HepG2 (cell line): ENCODE data around the gene LRRC32. TPM values are rescaled to one million over a fixed set of nuclear protein-coding genes. Genes with fewer than 3 reads are reported as not detected.

Experiments
- ATAC-seq: fragments of 200-7000 bp; cut with Tn5 transposase; 3 replicates; pipeline ENCODE4 v1.9.1; 2020; ENCODE audit warnings: mild to moderate bottlenecking, moderate library complexity
- BruUV-seq: library from RNA; stranded (reverse); fragments of 400-500 nt; replicated peaks from 2 replicates; lab custom pipeline; 2021; lab: Mats Ljungman, UMichigan
- CTCF ChIA-PET: fragments of 300-600 bp; formaldehyde crosslinking; extraction: SDS; loops from one replicate; lab custom pipeline; 2021; ENCODE audit warnings: low total read pairs, inconsistent platforms, low intra/inter-chr PET ratio; lab: Yijun Ruan, JAX
- POLR2A ChIA-PET: fragments of 350-600 bp; sonication (Branson Sonifier 250); formaldehyde crosslinking; loops from one replicate; lab custom pipeline; 2020; ENCODE audit warnings: antibody characterized with exemption, inconsistent platforms; lab: Yijun Ruan, JAX
- DNase-seq: peaks from one replicate; pipeline ENCODE4 v3.0.0-alpha.2; 2015; ENCODE audit warnings: low spot score
- FAIRE-seq: peaks from 3 replicates; lab custom pipeline; 2011; peaks lifted over from hg19 to GRCh38; lab: Jason Lieb, UNC
- H2AFZ ChIP-seq: one replicate; pipeline ENCODE4 v1.6.1; 2011; ENCODE audit warnings: low read length, inconsistent platforms
- H3K27ac ChIP-seq: fragments of 300-600 bp; 3 replicates; pipeline ENCODE4 v1.8.0; 2011; ENCODE audit warnings: mixed run types, mild to moderate bottlenecking, mixed read lengths, low read length, inconsistent platforms; ENCODE audit not compliant: insufficient read depth; ENCODE audit errors: extremely low read length
- H3K27me3 ChIP-seq, 2 experiments: fragments of 200-600 bp in 1 of 2; 2 replicates in 1 of 2; 3 replicates in 1 of 2; pipeline versions ENCODE4 v1.6.0 to v1.8.0; 2011; ENCODE audit warnings: low read length in 2 of 2, mild to moderate bottlenecking in 2 of 2, moderate library complexity in 2 of 2, inconsistent platforms in 1 of 2; ENCODE audit not compliant: insufficient read depth in 2 of 2, control insufficient read depth in 1 of 2
- H3K36me3 ChIP-seq, 2 experiments: fragments of 200-600 bp in 1 of 2; replicated peaks in 1 of 2; 2 replicates in 1 of 2; 3 replicates in 1 of 2; pipeline versions ENCODE4 v1.5.1 to v1.8.0; 2011; ENCODE audit warnings: low read length in 2 of 2, inconsistent platforms in 1 of 2; ENCODE audit not compliant: insufficient read depth in 2 of 2, control insufficient read depth in 1 of 2
- H3K4me1 ChIP-seq: 2 replicates; pipeline ENCODE4 v1.5.1; 2012; ENCODE audit warnings: low read length, inconsistent platforms; ENCODE audit not compliant: insufficient read depth
- H3K4me2 ChIP-seq: 2 replicates; pipeline ENCODE4 v1.6.0; 2011; ENCODE audit warnings: low read depth, low read length, inconsistent platforms
- H3K4me3 ChIP-seq, 3 experiments: fragments of 200-600 bp in 1 of 3; sonication (generic), shearing (Covaris generic) in 1 of 3; replicated peaks in 1 of 3; 2 replicates each; pipeline ENCODE4 v1.5.1; 2011 to 2016; ENCODE audit warnings: low read length in 3 of 3, inconsistent platforms in 2 of 3, low read depth in 2 of 3, mild to moderate bottlenecking in 2 of 3, control low read depth in 1 of 3, mixed read lengths in 1 of 3; ENCODE audit not compliant: insufficient read depth in 1 of 3
- H3K79me2 ChIP-seq: one replicate; pipeline ENCODE4 v1.6.1; 2011; ENCODE audit warnings: low read length, inconsistent platforms; ENCODE audit not compliant: insufficient read depth
- H3K9ac ChIP-seq: 2 replicates; pipeline ENCODE4 v1.6.0; 2011; ENCODE audit warnings: mild to moderate bottlenecking, low read depth, low read length, inconsistent platforms; ENCODE audit not compliant: insufficient read depth
- H3K9me3 ChIP-seq: 2 replicates; pipeline ENCODE4 v1.5.1; 2012; ENCODE audit warnings: mild to moderate bottlenecking, low read length
- H4K20me1 ChIP-seq: 2 replicates; pipeline ENCODE4 v1.6.0; 2011; ENCODE audit warnings: inconsistent platforms, mild to moderate bottlenecking, low read length, moderate library complexity; ENCODE audit not compliant: insufficient read depth
- AGO1 ChIP-seq: fragments of 200-400 bp; formaldehyde crosslinking; IDR thresholded peaks from 2 replicates; pipeline ENCODE4 v1.6.1; 2017; ENCODE audit warnings: mild to moderate bottlenecking, low read depth, low read length, moderate library complexity; ENCODE audit not compliant: poor library complexity, severe bottlenecking
- ATAD3A ChIP-seq: sonication (generic); formaldehyde crosslinking; IDR thresholded peaks from 2 replicates; pipeline ENCODE4 v1.4.0; 2020; ENCODE audit warnings: missing genetic modification reagents
- CEBPZ ChIP-seq: IDR thresholded peaks from 2 replicates; pipeline ENCODE4 v1.6.1; 2012; ENCODE audit warnings: low read length, improper control_type of control experiment
- HDAC2 ChIP-seq: sonication (generic); formaldehyde crosslinking; IDR thresholded peaks from 2 replicates; pipeline ENCODE4 v1.4.0; 2020; ENCODE audit warnings: missing genetic modification reagents
- KDM5A ChIP-seq: fragments of 200-600 bp; sonication (generic); IDR thresholded peaks from 2 replicates; pipeline ENCODE4 v1.7.0; 2018; ENCODE audit warnings: antibody characterized with exemption, mild to moderate bottlenecking, low read length, borderline replicate concordance
- ZNF280D ChIP-seq: sonication (generic); formaldehyde crosslinking; IDR thresholded peaks from 2 replicates; pipeline ENCODE4 v1.5.1; 2020; ENCODE audit warnings: mild to moderate bottlenecking, missing genetic modification reagents
- ZUFSP ChIP-seq: sonication (generic); formaldehyde crosslinking; IDR thresholded peaks from 2 replicates; pipeline ENCODE4 v1.9.0; 2021; ENCODE audit warnings: missing genetic modification reagents, mild to moderate bottlenecking, borderline replicate concordance
- WGBS: methylation state at CpG from one replicate; pipeline ENCODE4 v1.1.6; 2017; ENCODE audit warnings: low lambda C conversion rate; 5-methylcytosine and 5-hydroxymethylcytosine counted together
- in situ Hi-C: cut with HindIII; loops from 2 replicates; pipeline ENCODE4 v1.10.0; 2017; ENCODE audit warnings: low pct_unique_long_range_greater_than_20kb; ENCODE audit not compliant: extremely low pct_ligation_motif_present
- intact Hi-C: fragments of 100-400 bp; cut with micrococcal nuclease; formaldehyde crosslinking; loops from one replicate; pipeline ENCODE4 v1.10.0; 2022; ENCODE audit not compliant: unreplicated experiment
- polyA plus RNA-seq, 8 experiments: library from polyadenylated mRNA; depleted of rRNA in 3 of 8; stranded (reverse) in 7 of 8; unstranded in 1 of 8; fragments of >200 nt; fragmentation: Illumina TruSeq in 4 of 8; extraction: Trizol in 4 of 8; gene quantifications; 2 replicates each; pipeline versions ENCODE4 v1.2.1 to v1.2.3, GENCODE V29; 2011 to 2016; ENCODE audit warnings: low read depth in 4 of 8, missing spikeins in 1 of 8, mixed read lengths in 1 of 8; ENCODE audit not compliant: insufficient read depth in 1 of 8
- total RNA-seq, 5 experiments: library from RNA; depleted of rRNA; stranded (reverse); fragments of >200 nt; fragmentation: Illumina TruSeq; extraction: Trizol; gene quantifications; 2 replicates each; pipeline ENCODE4 v1.2.3, GENCODE V29; 2016; ENCODE audit warnings: low read depth in 1 of 5

LRRC32 gene
- total and polyA plus RNA-seq, 2 of the 13 experiments (the other 11 are each of a cell fraction or from before 2014, with no cell fraction given) = 0.07 TPM; not detected in 1

- H3K27me3 ChIP-seq = peaks cover 8 to 50% of the 10 kb centered on the region in 2 experiments; a peak in 3 of 5 replicates
- no peak overlapping the region for H3K27ac ChIP-seq
- no peak for DNase-seq
- no TSS peak for BruUV-seq
- no peak overlapping the region for H2AFZ ChIP-seq
- no peak for ATAC-seq
- H3K4me1 ChIP-seq = no peaks in the 10 kb centered on the region
- intact Hi-C loops = no loop called here
- no peaks in the 10 kb centered on the region for H3K79me2 ChIP-seq
- H3K4me3 ChIP-seq = no peak overlapping the region
- in situ Hi-C loops = no loop called here
- no peak overlapping the region for H3K4me2 ChIP-seq
- FAIRE-seq = no peak
- POLR2A ChIA-PET = no interaction called here
- no peak overlapping the region for H3K9ac ChIP-seq
- 30% methylated on average over 13 of the region's 16 CpGs for WGBS
- CTCF ChIA-PET = no interaction called here
- no peaks in the 10 kb centered on the region for H3K9me3 ChIP-seq
- H4K20me1 ChIP-seq = no peaks in the 10 kb centered on the region
- no peaks in the 10 kb centered on the region for H3K36me3 ChIP-seq
- no peak for TF ChIP-seq ZNF280D
These were observed 15.9 kb upstream of the LRRC32 start for GRCh38 chr11:76686261-76687079.

- Histone ChIP-seq H3K4me2 (no peak overlapping the region), H3K9ac (no peak overlapping the region), H2AFZ (no peak overlapping the region), H3K27me3 (peaks cover 7 to 50% of the 10 kb centered on the region in 2 experiments; a peak in 3 of 5 replicates), H3K4me1 (no peaks in the 10 kb centered on the region), H3K9me3 (no peaks in the 10 kb centered on the region), H4K20me1 (no peaks in the 10 kb centered on the region), H3K36me3 (no peaks in the 10 kb centered on the region), H3K27ac (no peak overlapping the region), H3K79me2 (no peaks in the 10 kb centered on the region), H3K4me3 (no peak overlapping the region)
- BruUV-seq = no TSS peak
- no peak for ATAC-seq
- WGBS = 6% methylated on average over 6 of the region's 7 CpGs
- no peak for DNase-seq
- CTCF ChIA-PET = no interaction called here
- intact Hi-C loops = no loop called here
- in situ Hi-C loops = no loop called here
- FAIRE-seq = no peak
- POLR2A ChIA-PET = no interaction called here
- no peak for TF ChIP-seq AGO1
- TF ChIP-seq ZUFSP = no peak
- TF ChIP-seq CEBPZ = no peak
- TF ChIP-seq ATAD3A (CRISPR knock-in tag) = no peak
- no peak for TF ChIP-seq KDM5A
- no peak for TF ChIP-seq HDAC2 (CRISPR knock-in tag)
These were observed 15.3 kb upstream of the LRRC32 start for GRCh38 chr11:76685831-76686230.
